Sigmoid colon (tissue), 7 donors: Measurements from ENCODE around the gene PAXX. TPM values are rescaled to one million over a fixed set of nuclear protein-coding genes. Genes with fewer than 3 reads are reported as not detected.

Source experiments
- DNase-seq: peaks from one replicate; pipeline ENCODE4 v3.0.0-alpha.2; 2019
- H3K27ac ChIP-seq, 4 donors: fragments of 200-600 bp; sonication (generic); one replicate each; pipeline ENCODE4 v1.5.1; 2016 to 2019; ENCODE audit warnings: mild to moderate bottlenecking in 1 of 4
- H3K27me3 ChIP-seq, 3 donors: fragments of 200-600 bp; sonication (generic); one replicate each; pipeline ENCODE4 v1.5.1; 2019; ENCODE audit warnings: mild to moderate bottlenecking in 1 of 3
- H3K36me3 ChIP-seq, 4 donors: fragments of 200-600 bp; sonication (generic); one replicate each; pipeline ENCODE4 v1.5.1; 2016 to 2019
- H3K4me1 ChIP-seq, 4 donors: fragments of 200-600 bp; sonication (generic); one replicate each; pipeline ENCODE4 v1.5.1; 2017 to 2019
- H3K4me3 ChIP-seq, 4 donors: fragments of 200-600 bp; sonication (generic); one replicate each; pipeline ENCODE4 v1.5.1; 2017 to 2019; ENCODE audit warnings: mild to moderate bottlenecking in 2 of 4, moderate library complexity in 1 of 4
- H3K9me3 ChIP-seq, 4 donors: fragments of 200-600 bp in 3 of 4; sonication (generic) in 3 of 4; one replicate each; pipeline versions ENCODE4 v1.5.1 to v1.6.1; 2013 to 2019
- EP300 ChIP-seq, 4 donors: sonication (generic); formaldehyde crosslinking; IDR thresholded peaks; one replicate each; pipeline ENCODE4 v1.6.1; 2017; ENCODE audit warnings: antibody characterized with exemption in 4 of 4
- POLR2A ChIP-seq, 2 donors: fragments of 450-650 bp; IDR thresholded peaks; one replicate each; pipeline ENCODE4 v1.6.1; 2016; ENCODE audit warnings: antibody characterized with exemption in 2 of 2, mild to moderate bottlenecking in 2 of 2, moderate library complexity in 2 of 2
- POLR2AphosphoS5 ChIP-seq, 4 donors: sonication (generic); formaldehyde crosslinking; IDR thresholded peaks; one replicate each; pipeline ENCODE4 v1.6.1; 2017; ENCODE audit warnings: antibody characterized with exemption in 4 of 4
- WGBS, 2 donors: extraction: QIAGEN DNeasy Blood & Tissue Kit; methylation state at CpG; one replicate each; pipeline ENCODE4 v1.1.7; 2013; 5-methylcytosine and 5-hydroxymethylcytosine counted together
- intact Hi-C: fragments of 100-400 bp; cut with DNase I; formaldehyde crosslinking; loops from one replicate; pipeline ENCODE4 v1.15.1; 2023
- polyA plus RNA-seq, 3 donors: library from polyadenylated mRNA; stranded (reverse); fragments of 200-250 nt; gene quantifications; one replicate each; pipeline ENCODE4 v1.2.3, GENCODE V29; 2013
- total RNA-seq, 4 donors: library from RNA; depleted of rRNA; stranded (reverse); fragments of >200 nt; gene quantifications; one replicate each; pipeline ENCODE4 v1.1.0, GENCODE V29; 2016
- TF ChIP-seq, protein P1 (sequence below), 4 experiments: fragments of 450-650 bp in 3 of 4; fragments of 200-600 bp in 1 of 4; IDR thresholded peaks; one replicate each; pipeline ENCODE4 v1.5.1; 2016 to 2019; ENCODE audit warnings: antibody characterized with exemption in 4 of 4, mild to moderate bottlenecking in 3 of 4, moderate library complexity in 2 of 4
- donor health status: healthy with polysubstance abuse.
- donor health status: Bipolar disorder and iron deficiency.
- donor health status: healthy.

The PAXX gene
- total and polyA plus RNA-seq, 7 donors: 28.0 to 80.9 (median 36.3) TPM

GRCh38 chr9:136997830-136998234 lies 5.6 kb downstream of the PAXX start:
- intact Hi-C loops: loop anchor here (2.0 kb wide), 1 partner anchor 29 kb away; no protein-coding TSS in a partner anchor

GRCh38 chr9:137000177-137000930 lies 8.1 kb downstream of the PAXX start:
- WGBS, 2 donors: 55 to 71% methylated on average over 10 of the region's 10 CpGs
- Histone ChIP-seq H3K4me1 (peaks cover 0 to 14% (median 12%) of the 10 kb centered on the region in 4 donors), H3K27ac (peak overlapping the region in 1 of 4 donors; percentile 1)

More at GRCh38 chr9:136997830-136998234, 5.6 kb downstream of the PAXX start:
- peaks cover 26 to 58% (median 44%) of the 10 kb centered on the region in 3 donors for H3K27me3 ChIP-seq
- DNase-seq: no peak
- TF ChIP-seq, protein P1, sequence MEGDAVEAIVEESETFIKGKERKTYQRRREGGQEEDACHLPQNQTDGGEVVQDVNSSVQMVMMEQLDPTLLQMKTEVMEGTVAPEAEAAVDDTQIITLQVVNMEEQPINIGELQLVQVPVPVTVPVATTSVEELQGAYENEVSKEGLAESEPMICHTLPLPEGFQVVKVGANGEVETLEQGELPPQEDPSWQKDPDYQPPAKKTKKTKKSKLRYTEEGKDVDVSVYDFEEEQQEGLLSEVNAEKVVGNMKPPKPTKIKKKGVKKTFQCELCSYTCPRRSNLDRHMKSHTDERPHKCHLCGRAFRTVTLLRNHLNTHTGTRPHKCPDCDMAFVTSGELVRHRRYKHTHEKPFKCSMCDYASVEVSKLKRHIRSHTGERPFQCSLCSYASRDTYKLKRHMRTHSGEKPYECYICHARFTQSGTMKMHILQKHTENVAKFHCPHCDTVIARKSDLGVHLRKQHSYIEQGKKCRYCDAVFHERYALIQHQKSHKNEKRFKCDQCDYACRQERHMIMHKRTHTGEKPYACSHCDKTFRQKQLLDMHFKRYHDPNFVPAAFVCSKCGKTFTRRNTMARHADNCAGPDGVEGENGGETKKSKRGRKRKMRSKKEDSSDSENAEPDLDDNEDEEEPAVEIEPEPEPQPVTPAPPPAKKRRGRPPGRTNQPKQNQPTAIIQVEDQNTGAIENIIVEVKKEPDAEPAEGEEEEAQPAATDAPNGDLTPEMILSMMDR (IDR thresholded peaks at IDR 0.05): no peak
- TF ChIP-seq POLR2A (IDR thresholded peaks at IDR 0.05) (no peak), EP300 (IDR thresholded peaks at IDR 0.05) (no peak), POLR2AphosphoS5 (IDR thresholded peaks at IDR 0.05) (no peak)
- no peak overlapping the region for H3K27ac ChIP-seq
- H3K4me3 ChIP-seq: no peak overlapping the region
- peaks cover 0 to 5% (median 3%) of the 10 kb centered on the region in 4 donors for H3K36me3 ChIP-seq
- H3K4me1 ChIP-seq: peaks cover 0 to 30% (median 28%) of the 10 kb centered on the region in 4 donors
- 50 to 58% methylated on average over 18 of the region's 18 CpGs for WGBS, 2 donors
- no peaks in the 10 kb centered on the region for H3K9me3 ChIP-seq

GRCh38 chr9:137001857-137002645 lies 9.8 kb downstream of the PAXX start:
- no peaks in the 10 kb centered on the region for H3K9me3 ChIP-seq
- intact Hi-C loops: no loop called here
- H3K27ac ChIP-seq: no peak overlapping the region
- no peak for DNase-seq
- no peaks in the 10 kb centered on the region for H3K36me3 ChIP-seq
- WGBS, 2 donors: 80 to 91% methylated on average over 20 of the region's 20 CpGs
- H3K27me3 ChIP-seq: peaks cover 3 to 16% (median 8%) of the 10 kb centered on the region in 3 donors
- no peaks in the 10 kb centered on the region for H3K4me1 ChIP-seq
- TF ChIP-seq, protein P1 (IDR thresholded peaks at IDR 0.05): no peak
- TF ChIP-seq POLR2A (IDR thresholded peaks at IDR 0.05) (no peak), EP300 (IDR thresholded peaks at IDR 0.05) (no peak), POLR2AphosphoS5 (IDR thresholded peaks at IDR 0.05) (no peak)
- H3K4me3 ChIP-seq: no peak overlapping the region

More at GRCh38 chr9:137000177-137000930, 8.1 kb downstream of the PAXX start:
- no peak for DNase-seq
- TF ChIP-seq POLR2AphosphoS5 (IDR thresholded peaks at IDR 0.05): no peak
- TF ChIP-seq, protein P1 (IDR thresholded peaks at IDR 0.05): no peak
- TF ChIP-seq POLR2A (IDR thresholded peaks at IDR 0.05): no peak
- no peak for TF ChIP-seq EP300 (IDR thresholded peaks at IDR 0.05)
- Histone ChIP-seq H3K4me3 (no peak overlapping the region), H3K9me3 (no peaks in the 10 kb centered on the region), H3K27me3 (peaks cover 11 to 33% (median 25%) of the 10 kb centered on the region in 3 donors), H3K36me3 (no peaks in the 10 kb centered on the region)
- intact Hi-C loops: no loop called here

- Histone ChIP-seq H3K4me3 (no peak overlapping the region), H3K4me1 (no peaks in the 10 kb centered on the region), H3K9me3 (no peaks in the 10 kb centered on the region), H3K27me3 (peaks cover under 1 to 10% (median 2%) of the 10 kb centered on the region in 3 donors), H3K36me3 (no peaks in the 10 kb centered on the region), H3K27ac (no peak overlapping the region)
- intact Hi-C loops: no loop called here
- 88 to 91% methylated on average over 10 of the region's 10 CpGs for WGBS, 2 donors
- TF ChIP-seq EP300 (IDR thresholded peaks at IDR 0.05): no peak
- TF ChIP-seq POLR2AphosphoS5 (IDR thresholded peaks at IDR 0.05): no peak
- no peak for TF ChIP-seq POLR2A (IDR thresholded peaks at IDR 0.05)
- TF ChIP-seq, protein P1 (IDR thresholded peaks at IDR 0.05): no peak
- DNase-seq: no peak
Measured at GRCh38 chr9:137002646-137003041, 10.4 kb downstream of the PAXX start.
